ENCODE results near the gene XXYLT1.

GRCh38 chr3:195164573-195165264, 106.2 kb downstream of the XXYLT1 start:
- no peak for TF ChIP-seq CTCF (IDR thresholded peaks at IDR 0.05; ENCODE audit: insufficient read depth, low read length, poor library complexity, severe bottlenecking)
- no peak for TF ChIP-seq EZH2phosphoT487 (conservative IDR thresholded peaks at IDR 0.05; ENCODE audit: low read length)

Measured in SU-DHL-6 (cell line).